Measurements from ENCODE around the gene ZMAT5. TPM values are rescaled to one million over a fixed set of nuclear protein-coding genes. Genes with fewer than 3 reads are reported as not detected.

ZMAT5 gene
- total RNA-seq, 1 donor from 2014 or later = 20.2 TPM

DNA sequence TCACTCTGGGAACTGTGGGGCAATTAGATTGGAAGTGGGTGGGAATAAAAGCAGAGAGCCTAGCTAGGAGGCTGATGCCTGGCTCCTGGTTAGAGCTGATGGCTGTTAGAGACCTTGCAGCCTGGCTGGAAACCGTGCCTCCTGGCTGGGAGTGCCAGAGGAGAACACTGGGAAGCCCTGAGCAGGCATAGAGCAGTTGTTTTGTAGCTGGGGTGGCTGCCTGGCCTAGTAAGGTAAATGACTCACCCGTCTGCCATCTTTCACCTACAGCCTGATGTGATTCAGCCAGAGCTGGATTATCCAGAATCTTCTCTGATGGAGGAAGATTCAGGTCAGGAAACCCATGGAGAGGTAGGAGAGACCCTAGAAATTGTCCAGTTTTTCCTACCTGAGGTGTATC lies 6.4 kb upstream of the ZMAT5 start:
- Mint-ChIP-seq H3K4me1 (ENCODE audit: unreplicated experiment) (peaks cover 3% of the 10 kb centered on the region), H3K4me3 (ENCODE audit: unreplicated experiment) (no peak overlapping the region), H3K9me3 (ENCODE audit: unreplicated experiment) (no peaks in the 10 kb centered on the region), H3K27me3 (ENCODE audit: unreplicated experiment) (no peaks in the 10 kb centered on the region), H3K27ac (ENCODE audit: unreplicated experiment) (no peak overlapping the region), H3K36me3 (ENCODE audit: low read depth, unreplicated experiment) (peaks cover 4% of the 10 kb centered on the region)
- TF ChIP-seq, protein P1, sequence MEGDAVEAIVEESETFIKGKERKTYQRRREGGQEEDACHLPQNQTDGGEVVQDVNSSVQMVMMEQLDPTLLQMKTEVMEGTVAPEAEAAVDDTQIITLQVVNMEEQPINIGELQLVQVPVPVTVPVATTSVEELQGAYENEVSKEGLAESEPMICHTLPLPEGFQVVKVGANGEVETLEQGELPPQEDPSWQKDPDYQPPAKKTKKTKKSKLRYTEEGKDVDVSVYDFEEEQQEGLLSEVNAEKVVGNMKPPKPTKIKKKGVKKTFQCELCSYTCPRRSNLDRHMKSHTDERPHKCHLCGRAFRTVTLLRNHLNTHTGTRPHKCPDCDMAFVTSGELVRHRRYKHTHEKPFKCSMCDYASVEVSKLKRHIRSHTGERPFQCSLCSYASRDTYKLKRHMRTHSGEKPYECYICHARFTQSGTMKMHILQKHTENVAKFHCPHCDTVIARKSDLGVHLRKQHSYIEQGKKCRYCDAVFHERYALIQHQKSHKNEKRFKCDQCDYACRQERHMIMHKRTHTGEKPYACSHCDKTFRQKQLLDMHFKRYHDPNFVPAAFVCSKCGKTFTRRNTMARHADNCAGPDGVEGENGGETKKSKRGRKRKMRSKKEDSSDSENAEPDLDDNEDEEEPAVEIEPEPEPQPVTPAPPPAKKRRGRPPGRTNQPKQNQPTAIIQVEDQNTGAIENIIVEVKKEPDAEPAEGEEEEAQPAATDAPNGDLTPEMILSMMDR (IDR thresholded peaks at IDR 0.05; ENCODE audit: unreplicated experiment) = no peak
- no peak for DNase-seq (ENCODE audit: low spot score)

DNA sequence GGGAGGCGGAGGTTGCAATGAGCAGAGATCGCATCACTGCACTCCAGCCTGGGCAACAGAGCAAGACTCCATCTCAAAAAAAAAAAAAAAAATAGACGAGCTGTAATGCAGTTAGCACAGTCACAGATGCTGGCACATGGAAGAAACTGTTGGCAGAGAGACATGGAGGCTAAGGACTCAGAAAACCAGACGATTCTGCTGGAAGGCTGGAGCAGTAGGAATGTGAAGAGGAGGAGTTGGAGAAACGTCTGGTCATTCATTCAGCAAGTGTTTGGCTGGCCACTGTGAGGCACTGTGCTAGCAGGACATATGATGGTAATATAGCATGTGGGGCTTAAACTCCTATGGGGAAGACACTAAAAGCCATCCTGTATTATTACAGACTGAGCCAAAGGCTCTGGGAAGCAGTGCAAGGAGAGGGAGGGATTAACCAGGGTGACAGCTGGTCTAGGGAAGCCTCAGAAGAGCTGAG lies 5.4 kb upstream of the ZMAT5 start:
- no peak overlapping the region for H3K4me3 Mint-ChIP-seq (ENCODE audit: unreplicated experiment)
- peaks cover 4% of the 10 kb centered on the region for H3K36me3 Mint-ChIP-seq (ENCODE audit: low read depth, unreplicated experiment)
- no peak overlapping the region for H3K27ac Mint-ChIP-seq (ENCODE audit: unreplicated experiment)
- no peaks in the 10 kb centered on the region for H3K9me3 Mint-ChIP-seq (ENCODE audit: unreplicated experiment)
- H3K27me3 Mint-ChIP-seq (ENCODE audit: unreplicated experiment) = no peaks in the 10 kb centered on the region
- TF ChIP-seq, protein P1 (IDR thresholded peaks at IDR 0.05; ENCODE audit: unreplicated experiment) = no peak
- peaks cover 14% of the 10 kb centered on the region for H3K4me1 Mint-ChIP-seq (ENCODE audit: unreplicated experiment)
- no peak for DNase-seq (ENCODE audit: low spot score)

DNA sequence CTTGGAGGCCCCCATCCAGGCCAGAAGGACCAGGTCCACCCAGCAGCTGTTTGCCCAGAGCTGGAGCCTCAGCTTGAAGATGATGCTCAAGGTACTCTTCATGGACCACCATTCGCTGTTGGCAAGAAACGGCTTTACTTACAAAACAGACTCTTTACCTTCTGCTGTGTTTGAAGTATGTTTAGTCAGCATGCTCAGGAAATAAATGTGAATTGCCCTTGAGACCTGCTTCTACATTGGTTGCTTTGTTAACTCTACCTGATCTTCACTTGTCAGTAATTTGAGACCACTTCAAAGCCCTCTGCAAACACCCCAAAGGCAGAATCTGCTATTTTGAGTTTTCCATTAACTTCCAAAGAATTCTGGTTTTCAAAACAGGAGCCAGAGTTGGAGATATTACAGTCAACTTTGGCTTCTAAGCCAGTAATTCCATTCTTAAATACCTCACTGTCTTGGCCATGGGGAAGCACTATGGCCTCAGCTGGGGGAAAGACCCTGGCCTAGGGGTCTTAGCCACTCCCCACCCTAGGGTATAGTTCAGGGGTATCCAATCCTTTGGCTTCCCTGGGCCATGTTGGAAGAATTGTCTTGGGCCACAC lies 3.0 kb upstream of the ZMAT5 start:
- Mint-ChIP-seq H3K27ac (ENCODE audit: unreplicated experiment) (no peak overlapping the region), H3K27me3 (ENCODE audit: unreplicated experiment) (peaks cover 3% of the 10 kb centered on the region), H3K36me3 (ENCODE audit: low read depth, unreplicated experiment) (peaks cover 4% of the 10 kb centered on the region), H3K4me1 (ENCODE audit: unreplicated experiment) (peaks cover 24% of the 10 kb centered on the region), H3K4me3 (ENCODE audit: unreplicated experiment) (no peak overlapping the region), H3K9me3 (ENCODE audit: unreplicated experiment) (no peaks in the 10 kb centered on the region)
- DNase-seq (ENCODE audit: low spot score) = no peak
- TF ChIP-seq, protein P1 (IDR thresholded peaks at IDR 0.05; ENCODE audit: unreplicated experiment) = no peak

DNA sequence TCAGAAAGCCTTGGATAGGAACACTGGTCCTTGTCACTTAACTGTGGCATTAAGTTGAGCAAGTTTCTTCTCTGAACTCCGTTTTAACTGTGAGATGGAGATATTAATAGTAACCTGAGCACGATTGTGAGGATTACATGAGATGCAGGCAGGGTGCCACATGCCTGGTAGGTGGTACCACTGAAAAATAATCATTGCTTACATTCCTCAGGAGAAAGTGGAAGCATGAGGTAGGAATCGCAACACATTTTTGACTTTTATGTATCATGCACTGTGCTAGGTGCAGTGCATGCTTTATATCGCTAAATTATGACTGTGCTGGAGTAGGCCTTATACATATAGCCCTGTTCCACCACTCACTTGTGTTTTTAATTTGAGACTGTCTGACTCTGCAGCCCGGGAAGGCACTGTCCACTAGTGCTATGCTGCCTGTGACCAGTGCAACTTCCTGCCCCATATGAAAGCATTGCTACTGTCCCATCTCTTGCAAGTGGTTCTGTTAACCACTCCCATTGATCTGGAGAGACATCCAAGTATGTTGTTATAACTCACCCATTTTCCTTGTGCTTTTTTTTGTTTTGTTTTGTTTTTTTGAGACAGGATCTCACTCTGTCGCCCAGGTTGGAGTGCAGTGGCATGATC lies 1.4 kb upstream of the ZMAT5 start:
- Mint-ChIP-seq H3K27ac (ENCODE audit: unreplicated experiment) (peak overlapping the region; percentile 64), H3K4me3 (ENCODE audit: unreplicated experiment) (peak overlapping the region; percentile 100), H3K4me1 (ENCODE audit: unreplicated experiment) (peaks cover 24% of the 10 kb centered on the region), H3K9me3 (ENCODE audit: unreplicated experiment) (no peaks in the 10 kb centered on the region), H3K27me3 (ENCODE audit: unreplicated experiment) (peaks cover 3% of the 10 kb centered on the region), H3K36me3 (ENCODE audit: low read depth, unreplicated experiment) (peaks cover 4% of the 10 kb centered on the region)
- no peak for DNase-seq (ENCODE audit: low spot score)
- TF ChIP-seq, protein P1 (IDR thresholded peaks at IDR 0.05; ENCODE audit: unreplicated experiment) = no peak

Data from endothelial cell (in vitro differentiated cells).